Measurements from ENCODE around the gene ANKRD40CL. TPM values are rescaled to one million over a fixed set of nuclear protein-coding genes. Genes with fewer than 3 reads are reported as not detected.

ANKRD40CL gene
- total and polyA plus RNA-seq, 8 donors, result 0.15 to 1.4 (median 0.42) TPM; not detected in 2

DNA sequence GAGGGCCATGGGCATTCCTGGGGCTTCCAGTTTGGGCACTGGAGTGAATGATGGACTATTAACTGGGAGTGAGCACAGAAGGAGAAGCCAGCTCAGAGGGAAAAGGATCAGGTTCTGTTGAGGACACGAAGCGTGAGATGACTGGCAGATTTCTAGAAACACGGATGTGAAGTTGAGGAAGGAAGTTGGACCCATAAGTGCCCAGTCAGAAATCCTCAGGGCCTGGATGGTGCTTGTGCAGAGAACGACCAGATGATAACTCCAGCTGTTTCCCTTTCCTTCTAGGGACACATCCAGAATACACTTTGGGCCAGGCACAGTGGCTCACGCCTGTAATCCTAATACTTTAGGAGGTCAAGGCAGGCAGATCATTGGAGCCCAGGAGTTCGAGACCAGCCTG is 23.3 kb upstream of the ANKRD40CL start:
- no peak overlapping the region for H3K4me3 ChIP-seq
- TF ChIP-seq, protein P1, sequence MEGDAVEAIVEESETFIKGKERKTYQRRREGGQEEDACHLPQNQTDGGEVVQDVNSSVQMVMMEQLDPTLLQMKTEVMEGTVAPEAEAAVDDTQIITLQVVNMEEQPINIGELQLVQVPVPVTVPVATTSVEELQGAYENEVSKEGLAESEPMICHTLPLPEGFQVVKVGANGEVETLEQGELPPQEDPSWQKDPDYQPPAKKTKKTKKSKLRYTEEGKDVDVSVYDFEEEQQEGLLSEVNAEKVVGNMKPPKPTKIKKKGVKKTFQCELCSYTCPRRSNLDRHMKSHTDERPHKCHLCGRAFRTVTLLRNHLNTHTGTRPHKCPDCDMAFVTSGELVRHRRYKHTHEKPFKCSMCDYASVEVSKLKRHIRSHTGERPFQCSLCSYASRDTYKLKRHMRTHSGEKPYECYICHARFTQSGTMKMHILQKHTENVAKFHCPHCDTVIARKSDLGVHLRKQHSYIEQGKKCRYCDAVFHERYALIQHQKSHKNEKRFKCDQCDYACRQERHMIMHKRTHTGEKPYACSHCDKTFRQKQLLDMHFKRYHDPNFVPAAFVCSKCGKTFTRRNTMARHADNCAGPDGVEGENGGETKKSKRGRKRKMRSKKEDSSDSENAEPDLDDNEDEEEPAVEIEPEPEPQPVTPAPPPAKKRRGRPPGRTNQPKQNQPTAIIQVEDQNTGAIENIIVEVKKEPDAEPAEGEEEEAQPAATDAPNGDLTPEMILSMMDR (IDR thresholded peaks at IDR 0.05), result no peak
- intact Hi-C loops (cut with DNase I), result loop anchor here in 1 of 2 donors (10.0 kb wide), 1 partner anchor 164 kb away; no protein-coding TSS in a partner anchor
- DNase-seq (no peak), ATAC-seq (no peak)
- H3K27ac ChIP-seq, result no peak overlapping the region
- no peaks in the 10 kb centered on the region for H3K36me3 ChIP-seq
- no peaks in the 10 kb centered on the region for H3K27me3 ChIP-seq
- H3K9me3 ChIP-seq, result no peaks in the 10 kb centered on the region
- peaks cover 0 to 7% of the 10 kb centered on the region in 2 donors for H3K4me1 ChIP-seq

DNA sequence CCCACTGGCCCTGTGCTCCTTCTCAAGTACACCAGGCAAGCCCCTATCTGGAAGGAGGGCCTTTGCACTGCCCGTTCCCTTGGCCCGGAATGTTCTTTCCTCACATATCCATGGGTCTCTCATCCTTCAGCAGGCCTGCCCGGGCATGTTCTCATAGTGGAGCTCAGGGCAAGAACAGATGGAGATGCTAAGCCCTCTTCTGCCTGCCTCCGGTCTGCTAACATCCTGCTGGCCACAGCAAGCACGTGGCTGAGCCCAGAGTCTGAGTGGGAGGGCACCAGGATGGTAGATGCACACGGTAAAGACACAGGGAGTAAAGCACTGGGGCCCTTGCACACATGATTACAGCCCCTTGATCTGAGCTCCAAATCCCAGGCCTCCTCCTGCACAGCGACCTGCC is 19.8 kb upstream of the ANKRD40CL start:
- no peak for ATAC-seq
- no peak overlapping the region for H3K4me3 ChIP-seq
- H3K36me3 ChIP-seq, result no peaks in the 10 kb centered on the region
- H3K9me3 ChIP-seq, result no peaks in the 10 kb centered on the region
- peaks cover 0 to 4% of the 10 kb centered on the region in 2 donors for H3K27me3 ChIP-seq
- H3K27ac ChIP-seq, result no peak overlapping the region
- TF ChIP-seq, protein P1 (IDR thresholded peaks at IDR 0.05), result no peak
- no peak for DNase-seq
- intact Hi-C loops (cut with DNase I), result no loop called here
- no peaks in the 10 kb centered on the region for H3K4me1 ChIP-seq

DNA sequence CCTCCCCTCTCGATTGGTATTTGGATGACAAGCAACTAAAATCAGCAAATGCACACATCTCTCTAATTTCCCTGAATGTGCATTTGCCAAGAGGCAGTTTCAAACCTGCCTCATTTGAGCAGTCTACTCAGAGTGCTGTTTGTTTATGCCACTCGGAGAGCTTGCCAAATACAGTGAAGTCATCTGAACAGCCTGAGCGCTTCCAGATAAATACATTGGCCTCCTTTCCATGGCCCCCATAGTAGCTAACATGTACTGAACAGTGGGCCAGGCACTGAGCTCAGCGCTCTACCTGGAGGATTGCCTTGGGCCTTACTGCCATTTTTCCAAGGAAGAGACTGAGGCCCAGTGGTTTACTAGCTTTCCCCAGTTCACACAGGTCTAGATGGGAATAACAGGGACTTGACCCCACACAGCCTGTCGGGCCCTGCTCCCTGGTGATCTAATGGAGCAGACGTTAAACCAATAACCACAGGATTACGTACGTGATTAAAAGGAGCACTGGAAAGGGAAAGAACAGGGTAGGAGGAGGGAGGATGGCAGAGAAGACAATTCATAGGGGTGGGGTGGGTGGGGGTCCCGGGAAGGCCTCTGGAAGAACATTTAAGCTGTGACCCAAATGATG is 18.7 kb upstream of the ANKRD40CL start:
- DNase-seq, result peak in 2 of 4 donors; percentile 76 to 90
- H3K27ac ChIP-seq, result no peak overlapping the region

DNA sequence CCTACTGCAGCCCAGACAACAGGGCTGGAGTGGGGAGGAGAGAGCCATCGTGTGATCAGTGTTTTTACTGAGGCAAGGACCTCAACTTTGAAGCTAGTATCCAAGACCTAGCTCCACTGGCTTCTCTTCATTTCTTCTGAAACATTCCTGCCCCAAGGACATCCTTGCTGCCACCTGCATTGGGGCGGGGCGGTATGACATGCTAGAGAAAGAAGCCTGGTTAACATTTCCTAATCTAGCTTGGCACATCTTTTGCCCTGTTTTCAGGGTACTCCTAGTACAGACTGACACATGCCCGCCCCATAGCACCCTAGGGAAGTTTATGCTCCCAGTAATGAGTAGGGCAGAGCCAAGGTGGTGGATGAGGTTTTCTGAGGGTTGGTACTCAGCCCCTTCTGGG is 17.8 kb upstream of the ANKRD40CL start:
- intact Hi-C loops (cut with DNase I), result no loop called here
- TF ChIP-seq, protein P1 (IDR thresholded peaks at IDR 0.05), result no peak
- DNase-seq (no peak), ATAC-seq (no peak)
- Histone ChIP-seq H3K27ac (no peak overlapping the region), H3K27me3 (peaks cover 0 to 17% of the 10 kb centered on the region in 2 donors), H3K4me3 (no peak overlapping the region), H3K9me3 (no peaks in the 10 kb centered on the region), H3K36me3 (no peaks in the 10 kb centered on the region), H3K4me1 (no peaks in the 10 kb centered on the region)

More for the DNA sequence above, 18.7 kb upstream of the ANKRD40CL start:
- Histone ChIP-seq H3K36me3 (no peaks in the 10 kb centered on the region), H3K4me1 (no peaks in the 10 kb centered on the region), H3K27me3 (peaks cover 0 to 14% of the 10 kb centered on the region in 2 donors), H3K9me3 (no peaks in the 10 kb centered on the region), H3K4me3 (no peak overlapping the region)
- TF ChIP-seq, protein P1 (IDR thresholded peaks at IDR 0.05), result no peak
- peak; percentile 57 for ATAC-seq
- intact Hi-C loops (cut with DNase I), result no loop called here

DNA sequence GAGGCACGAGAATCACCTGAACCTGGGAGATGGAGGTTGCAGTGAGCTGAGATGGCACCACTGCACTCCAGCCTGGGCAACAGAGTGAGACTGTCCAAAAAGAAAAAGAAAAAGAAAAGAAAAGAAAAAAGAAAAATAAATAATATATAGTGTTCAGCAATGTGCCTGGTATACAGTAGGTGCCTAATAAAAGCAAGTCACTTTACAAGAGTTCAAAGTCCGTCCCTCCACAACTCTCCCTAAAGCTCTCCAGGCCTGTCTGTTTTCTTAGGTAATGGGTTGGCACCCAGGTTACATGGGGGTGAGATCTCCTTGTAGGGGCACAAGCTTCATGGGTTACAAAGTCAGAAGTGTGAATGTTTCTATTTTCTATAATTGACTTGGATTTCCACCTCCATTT is 16.6 kb upstream of the ANKRD40CL start:
- TF ChIP-seq, protein P1 (IDR thresholded peaks at IDR 0.05), result no peak
- no peak overlapping the region for H3K27ac ChIP-seq

More for the DNA sequence above, 16.6 kb upstream of the ANKRD40CL start:
- Histone ChIP-seq H3K4me1 (no peaks in the 10 kb centered on the region), H3K36me3 (no peaks in the 10 kb centered on the region), H3K9me3 (no peaks in the 10 kb centered on the region), H3K4me3 (no peak overlapping the region), H3K27me3 (peaks cover 0 to 17% of the 10 kb centered on the region in 2 donors)
- intact Hi-C loops (cut with DNase I), result loop anchor here in 1 of 2 donors (5.0 kb wide), 1 partner anchor 58 kb away; no protein-coding TSS in a partner anchor
- no peak for ATAC-seq
- DNase-seq, result no peak

Data from left lung (tissue), 10 donors.